Neural cell (in vitro differentiated cells): ENCODE data around the gene PDE6A. TPM values are rescaled to one million over a fixed set of nuclear protein-coding genes. Genes with fewer than 3 reads are reported as not detected.

Source experiments
- H2AFZ ChIP-seq: fragments of 200-600, 300-800 bp; sonication (generic), shearing (Covaris generic); 2 replicates; pipeline ENCODE4 v1.6.0; 2014; ENCODE audit warnings: low read depth, mild to moderate bottlenecking, antibody characterized with exemption, low read length, moderate library complexity
- H3F3A ChIP-seq: fragments of 200-600 bp; shearing (Covaris generic); 2 replicates; pipeline ENCODE4 v1.6.1; 2016; ENCODE audit warnings: mild to moderate bottlenecking, moderate library complexity, mixed read lengths, antibody characterized with exemption, low read length; ENCODE audit not compliant: insufficient read depth, poor library complexity, severe bottlenecking
- H3K27ac ChIP-seq: fragments of 200-600, 300-800 bp; sonication (generic), shearing (Covaris generic); 2 replicates; pipeline ENCODE4 v1.5.1; 2014; ENCODE audit warnings: mild to moderate bottlenecking, low read length, moderate library complexity
- H3K27me3 ChIP-seq: fragments of 300-800, 200-600 bp; sonication (generic), shearing (Covaris generic); 2 replicates; pipeline ENCODE4 v1.6.0; 2014; ENCODE audit warnings: mild to moderate bottlenecking, low read depth, low read length, moderate library complexity; ENCODE audit not compliant: insufficient read depth
- H3K36me3 ChIP-seq: fragments of 300-800, 200-600 bp; sonication (generic), shearing (Covaris generic); 2 replicates; pipeline ENCODE4 v1.5.1; 2014; ENCODE audit warnings: mild to moderate bottlenecking, antibody characterized with exemption, low read length, moderate library complexity; ENCODE audit not compliant: insufficient read depth
- H3K4me2 ChIP-seq: fragments of 300-800, 200-600 bp; sonication (generic), shearing (Covaris generic); 2 replicates; pipeline ENCODE4 v1.6.0; 2014; ENCODE audit warnings: mild to moderate bottlenecking, low read length
- H3K4me3 ChIP-seq: fragments of 300-800, 200-600 bp; sonication (generic), shearing (Covaris generic); 2 replicates; pipeline ENCODE4 v1.5.1; 2014; ENCODE audit warnings: mild to moderate bottlenecking, low read length, moderate library complexity
- H3K79me2 ChIP-seq: fragments of 200-600 bp; shearing (Covaris generic); replicated peaks from 2 replicates; pipeline ENCODE4 v1.6.0; 2014; ENCODE audit warnings: mild to moderate bottlenecking, low read length, moderate library complexity; ENCODE audit not compliant: insufficient read depth
- H3K9ac ChIP-seq: fragments of 300-800, 200-600 bp; sonication (generic), shearing (Covaris generic); 2 replicates; pipeline ENCODE4 v1.6.1; 2016; ENCODE audit warnings: mild to moderate bottlenecking, low read length, mixed read lengths
- H3K9me2 ChIP-seq: fragments of 200-600 bp; shearing (Covaris generic); 2 replicates; pipeline ENCODE4 v1.6.1; 2016; ENCODE audit warnings: mild to moderate bottlenecking, low read length, mixed read lengths; ENCODE audit not compliant: insufficient read depth
- H3K9me3 ChIP-seq: fragments of 200-600, 300-800 bp; sonication (generic), shearing (Covaris generic); 2 replicates; pipeline ENCODE4 v1.6.1; 2016; ENCODE audit warnings: mild to moderate bottlenecking, mixed run types, low read length, moderate library complexity, mixed read lengths
- H4K20me1 ChIP-seq: fragments of 200-600 bp; shearing (Covaris generic); 2 replicates; pipeline ENCODE4 v1.6.1; 2016; ENCODE audit warnings: mild to moderate bottlenecking, mixed run types; ENCODE audit not compliant: insufficient read depth
- EP300 ChIP-seq: fragments of 450-650 bp; conservative IDR thresholded peaks from 2 replicates; pipeline ENCODE4 v1.6.1; 2014; ENCODE audit warnings: antibody characterized with exemption, mild to moderate bottlenecking, moderate library complexity; ENCODE audit not compliant: poor library complexity, severe bottlenecking
- EZH2 ChIP-seq: fragments of 200-600, 300-800 bp; shearing (Covaris generic), sonication (generic); IDR thresholded peaks from 2 replicates; pipeline ENCODE4 v1.6.1; 2014; ENCODE audit warnings: antibody characterized with exemption, low read length, borderline replicate concordance, mild to moderate bottlenecking; ENCODE audit not compliant: insufficient read depth, poor library complexity, severe bottlenecking
- MXI1 ChIP-seq: fragments of 450-650 bp; conservative IDR thresholded peaks from 2 replicates; pipeline ENCODE4 v1.6.1; 2014; ENCODE audit warnings: antibody characterized with exemption, mild to moderate bottlenecking; ENCODE audit not compliant: poor library complexity, severe bottlenecking
- POLR2AphosphoS5 ChIP-seq: IDR thresholded peaks from 2 replicates; pipeline ENCODE4 v1.6.1; 2012
- RAD21 ChIP-seq: fragments of 450-650 bp; conservative IDR thresholded peaks from 2 replicates; pipeline ENCODE4 v1.6.1; 2014; ENCODE audit warnings: antibody characterized with exemption, mild to moderate bottlenecking, moderate library complexity
- SMC3 ChIP-seq: fragments of 450-650 bp; conservative IDR thresholded peaks from 2 replicates; pipeline ENCODE4 v1.6.1; 2014; ENCODE audit warnings: antibody characterized with exemption, mild to moderate bottlenecking, moderate library complexity; ENCODE audit not compliant: poor library complexity
- TAF1 ChIP-seq: IDR thresholded peaks from 2 replicates; pipeline ENCODE4 v1.6.1; 2012; ENCODE audit warnings: low read depth
- polyA plus RNA-seq: library from polyadenylated mRNA; depleted of rRNA; stranded (reverse); fragments of >200 nt; gene quantifications from 2 replicates; pipeline ENCODE4 v1.2.3, GENCODE V29; 2014
- TF ChIP-seq, protein P1 (sequence below): IDR thresholded peaks from 2 replicates; pipeline ENCODE4 v1.6.1; 2012; ENCODE audit warnings: borderline replicate concordance
- TF ChIP-seq, protein P2 (sequence below): fragments of 450-650 bp; IDR thresholded peaks from 2 replicates; pipeline ENCODE4 v1.5.1; 2014; ENCODE audit warnings: antibody characterized with exemption, mild to moderate bottlenecking, moderate library complexity; ENCODE audit not compliant: poor library complexity, severe bottlenecking

Gene PDE6A
- polyA plus RNA-seq, 1 donor from 2014 or later: not detected

DNA sequence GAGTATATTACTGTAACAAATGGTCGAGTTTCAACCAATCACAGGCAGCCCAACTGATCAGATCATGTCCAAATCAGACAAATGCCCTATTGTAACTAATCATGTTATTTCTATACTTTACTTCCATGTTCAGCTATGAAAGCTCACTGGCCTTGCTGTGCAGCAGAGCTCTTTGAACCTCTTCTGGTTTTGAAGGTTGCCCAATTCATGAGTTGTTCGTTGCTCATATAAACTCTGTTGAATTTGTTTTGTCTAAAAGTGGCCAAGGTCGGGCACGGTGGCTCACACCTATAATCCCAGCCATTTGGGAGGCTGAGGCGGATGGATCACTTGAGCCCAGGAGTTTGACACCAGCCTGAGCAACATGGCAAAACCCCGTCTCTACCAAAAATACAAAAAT lies 21.6 kb downstream of the PDE6A start:
- Histone ChIP-seq H3K27me3 (no peaks in the 10 kb centered on the region), H3K4me2 (no peak overlapping the region), H3K79me2 (no peaks in the 10 kb centered on the region), H3K9me2 (no peaks in the 10 kb centered on the region), H2AFZ (no peak overlapping the region), H3K9ac (no peak overlapping the region), H3K4me3 (no peak overlapping the region), H3K27ac (no peak overlapping the region), H3F3A (no peaks in the 10 kb centered on the region), H4K20me1 (no peaks in the 10 kb centered on the region), H3K9me3 (no peaks in the 10 kb centered on the region), H3K36me3 (no peaks in the 10 kb centered on the region)
- TF ChIP-seq RAD21 (no peak), EZH2 (no peak), EP300 (no peak), TAF1 (no peak), MXI1 (no peak), POLR2AphosphoS5 (no peak), SMC3 (no peak)
- TF ChIP-seq, protein P1, sequence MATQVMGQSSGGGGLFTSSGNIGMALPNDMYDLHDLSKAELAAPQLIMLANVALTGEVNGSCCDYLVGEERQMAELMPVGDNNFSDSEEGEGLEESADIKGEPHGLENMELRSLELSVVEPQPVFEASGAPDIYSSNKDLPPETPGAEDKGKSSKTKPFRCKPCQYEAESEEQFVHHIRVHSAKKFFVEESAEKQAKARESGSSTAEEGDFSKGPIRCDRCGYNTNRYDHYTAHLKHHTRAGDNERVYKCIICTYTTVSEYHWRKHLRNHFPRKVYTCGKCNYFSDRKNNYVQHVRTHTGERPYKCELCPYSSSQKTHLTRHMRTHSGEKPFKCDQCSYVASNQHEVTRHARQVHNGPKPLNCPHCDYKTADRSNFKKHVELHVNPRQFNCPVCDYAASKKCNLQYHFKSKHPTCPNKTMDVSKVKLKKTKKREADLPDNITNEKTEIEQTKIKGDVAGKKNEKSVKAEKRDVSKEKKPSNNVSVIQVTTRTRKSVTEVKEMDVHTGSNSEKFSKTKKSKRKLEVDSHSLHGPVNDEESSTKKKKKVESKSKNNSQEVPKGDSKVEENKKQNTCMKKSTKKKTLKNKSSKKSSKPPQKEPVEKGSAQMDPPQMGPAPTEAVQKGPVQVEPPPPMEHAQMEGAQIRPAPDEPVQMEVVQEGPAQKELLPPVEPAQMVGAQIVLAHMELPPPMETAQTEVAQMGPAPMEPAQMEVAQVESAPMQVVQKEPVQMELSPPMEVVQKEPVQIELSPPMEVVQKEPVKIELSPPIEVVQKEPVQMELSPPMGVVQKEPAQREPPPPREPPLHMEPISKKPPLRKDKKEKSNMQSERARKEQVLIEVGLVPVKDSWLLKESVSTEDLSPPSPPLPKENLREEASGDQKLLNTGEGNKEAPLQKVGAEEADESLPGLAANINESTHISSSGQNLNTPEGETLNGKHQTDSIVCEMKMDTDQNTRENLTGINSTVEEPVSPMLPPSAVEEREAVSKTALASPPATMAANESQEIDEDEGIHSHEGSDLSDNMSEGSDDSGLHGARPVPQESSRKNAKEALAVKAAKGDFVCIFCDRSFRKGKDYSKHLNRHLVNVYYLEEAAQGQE: no peak
- TF ChIP-seq, protein P2, sequence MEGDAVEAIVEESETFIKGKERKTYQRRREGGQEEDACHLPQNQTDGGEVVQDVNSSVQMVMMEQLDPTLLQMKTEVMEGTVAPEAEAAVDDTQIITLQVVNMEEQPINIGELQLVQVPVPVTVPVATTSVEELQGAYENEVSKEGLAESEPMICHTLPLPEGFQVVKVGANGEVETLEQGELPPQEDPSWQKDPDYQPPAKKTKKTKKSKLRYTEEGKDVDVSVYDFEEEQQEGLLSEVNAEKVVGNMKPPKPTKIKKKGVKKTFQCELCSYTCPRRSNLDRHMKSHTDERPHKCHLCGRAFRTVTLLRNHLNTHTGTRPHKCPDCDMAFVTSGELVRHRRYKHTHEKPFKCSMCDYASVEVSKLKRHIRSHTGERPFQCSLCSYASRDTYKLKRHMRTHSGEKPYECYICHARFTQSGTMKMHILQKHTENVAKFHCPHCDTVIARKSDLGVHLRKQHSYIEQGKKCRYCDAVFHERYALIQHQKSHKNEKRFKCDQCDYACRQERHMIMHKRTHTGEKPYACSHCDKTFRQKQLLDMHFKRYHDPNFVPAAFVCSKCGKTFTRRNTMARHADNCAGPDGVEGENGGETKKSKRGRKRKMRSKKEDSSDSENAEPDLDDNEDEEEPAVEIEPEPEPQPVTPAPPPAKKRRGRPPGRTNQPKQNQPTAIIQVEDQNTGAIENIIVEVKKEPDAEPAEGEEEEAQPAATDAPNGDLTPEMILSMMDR: no peak

DNA sequence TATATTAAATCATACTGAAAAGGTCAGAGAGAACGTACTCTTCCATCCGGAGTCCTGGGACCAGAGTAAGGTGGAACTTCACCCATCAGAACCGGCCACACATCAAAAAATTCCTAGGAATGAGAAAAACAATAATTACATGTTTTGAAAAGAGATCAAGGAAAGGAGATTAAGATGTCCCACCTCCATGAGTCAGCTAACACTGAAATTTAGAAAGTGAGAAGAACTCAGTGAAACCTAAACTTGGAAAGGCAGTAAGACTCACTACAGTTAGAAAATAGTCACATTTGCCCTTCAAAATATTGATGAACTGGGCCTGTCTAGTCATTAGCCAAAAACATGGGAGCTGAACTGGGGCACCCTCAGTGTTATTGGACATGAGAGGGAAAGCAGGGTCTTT lies 23.0 kb downstream of the PDE6A start:
- Histone ChIP-seq H4K20me1 (no peaks in the 10 kb centered on the region), H3K9ac (no peak overlapping the region), H3K4me3 (no peak overlapping the region), H3F3A (no peaks in the 10 kb centered on the region), H3K79me2 (no peaks in the 10 kb centered on the region), H3K27me3 (no peaks in the 10 kb centered on the region), H3K9me3 (no peaks in the 10 kb centered on the region), H3K4me2 (no peak overlapping the region), H2AFZ (no peak overlapping the region), H3K36me3 (no peaks in the 10 kb centered on the region), H3K9me2 (no peaks in the 10 kb centered on the region), H3K27ac (no peak overlapping the region)
- no peak for TF ChIP-seq SMC3
- no peak for TF ChIP-seq MXI1
- TF ChIP-seq POLR2AphosphoS5: no peak
- TF ChIP-seq, protein P2: no peak
- TF ChIP-seq RAD21: no peak
- TF ChIP-seq EP300: no peak
- no peak for TF ChIP-seq TAF1
- TF ChIP-seq, protein P1: no peak
- no peak for TF ChIP-seq EZH2
